HL-60 (cell line): ENCODE data around the gene NUP35.

Source experiments
- DNase-seq, 2 experiments: peaks; one replicate each; pipeline ENCODE4 v3.0.0-alpha.2; 2010 to 2020; ENCODE audit warnings: low read depth in 1 of 2, low spot score in 1 of 2
- H3K27ac ChIP-seq: fragments of 250-450 bp; sonication (Bioruptor Pico); replicated peaks from 2 replicates; pipeline ENCODE4 v1.5.1; 2020; ENCODE audit warnings: mild to moderate bottlenecking, moderate library complexity
- H3K27me3 ChIP-seq: fragments of 250-450 bp; sonication (Bioruptor Pico); 2 replicates; pipeline ENCODE4 v1.5.1; 2021; ENCODE audit warnings: mild to moderate bottlenecking, moderate library complexity; ENCODE audit not compliant: insufficient read depth, poor library complexity, severe bottlenecking
- H3K4me3 ChIP-seq: replicated peaks from 2 replicates; pipeline ENCODE4 v1.5.1; 2011; ENCODE audit warnings: mild to moderate bottlenecking, control low read depth, low read length; ENCODE audit not compliant: insufficient read depth
- GABPA ChIP-seq: IDR thresholded peaks from 2 replicates; pipeline ENCODE4 v1.6.1; 2012; ENCODE audit warnings: low read depth
- POLR2AphosphoS5 ChIP-seq: IDR thresholded peaks from 2 replicates; pipeline ENCODE4 v1.6.1; 2012; ENCODE audit warnings: low read depth
- REST ChIP-seq: IDR thresholded peaks from 2 replicates; pipeline ENCODE4 v1.6.1; 2012; ENCODE audit warnings: low read depth; ENCODE audit not compliant: insufficient replicate concordance
- SPI1 ChIP-seq: IDR thresholded peaks from 2 replicates; pipeline ENCODE4 v1.6.1; 2012; ENCODE audit warnings: low read depth, mild to moderate bottlenecking, borderline replicate concordance
- long read RNA-seq: library from polyadenylated mRNA; unstranded; transcript quantifications from one replicate; pipeline ENCODE4 v2.0.0, GENCODE V29; 2020
- TF ChIP-seq, protein P1 (sequence below): IDR thresholded peaks from one replicate; pipeline ENCODE4 v1.5.1; 2011; ENCODE audit warnings: low read length, control low read depth, inconsistent platforms; ENCODE audit not compliant: insufficient read depth

NUP35 gene, protein sequence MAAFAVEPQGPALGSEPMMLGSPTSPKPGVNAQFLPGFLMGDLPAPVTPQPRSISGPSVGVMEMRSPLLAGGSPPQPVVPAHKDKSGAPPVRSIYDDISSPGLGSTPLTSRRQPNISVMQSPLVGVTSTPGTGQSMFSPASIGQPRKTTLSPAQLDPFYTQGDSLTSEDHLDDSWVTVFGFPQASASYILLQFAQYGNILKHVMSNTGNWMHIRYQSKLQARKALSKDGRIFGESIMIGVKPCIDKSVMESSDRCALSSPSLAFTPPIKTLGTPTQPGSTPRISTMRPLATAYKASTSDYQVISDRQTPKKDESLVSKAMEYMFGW
- long read RNA-seq, transcript NUP35-201 (9 exons, 1,633 nt), result major isoform, 48 of 59 reads
- long read RNA-seq, partial matches to known transcripts, result 1 of 59 reads
- long read RNA-seq, other reads (novel, unspliced or antisense), result 7 of 59 reads

DNA sequence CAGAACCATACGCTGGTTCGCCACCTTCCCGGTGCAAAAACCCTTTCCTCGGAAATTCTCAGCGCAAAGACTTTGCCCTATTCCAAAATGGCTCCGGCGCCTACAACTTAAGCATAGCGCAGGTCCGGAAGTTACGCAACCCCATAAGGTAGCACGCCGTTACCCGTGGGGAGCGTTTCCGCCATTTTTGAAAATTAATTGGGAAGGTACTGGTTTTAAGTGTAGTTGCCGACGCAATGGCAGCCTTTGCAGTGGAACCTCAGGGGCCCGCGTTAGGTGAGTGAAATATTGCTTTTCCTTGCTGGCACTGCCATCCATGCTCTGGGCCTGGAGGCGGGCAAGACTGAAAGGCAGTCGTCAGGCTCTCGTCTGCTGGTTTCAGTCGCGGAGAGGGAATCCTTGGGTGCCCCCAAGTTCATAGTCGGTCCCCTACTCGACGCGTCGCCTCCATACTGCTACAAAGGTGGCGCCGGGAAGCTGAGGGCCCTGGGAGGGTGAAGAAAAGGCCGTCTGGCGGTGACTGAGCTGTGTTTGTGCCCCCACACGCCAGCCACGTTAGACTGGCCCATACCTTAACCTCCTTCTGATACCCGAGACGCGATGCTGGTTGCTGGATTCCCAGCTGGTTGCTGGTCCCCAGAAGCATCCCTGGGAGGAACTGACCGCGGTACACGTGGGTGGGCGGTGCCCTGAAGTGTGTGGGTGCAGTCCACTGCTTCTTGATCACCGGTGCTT, at the start of gene NUP35:
Gene NUP35, plus strand, starts transcription at position 222 of the 735 bp plus-strand sequence. Its CDS starts 15 bp downstream, at position 237.
- DNase-seq, result peak; percentile 84 to 86
- no peaks in the 10 kb centered on the region for H3K27me3 ChIP-seq
- peak within 1 kb of the TSS; percentile 87 for H3K4me3 ChIP-seq
- TF ChIP-seq POLR2AphosphoS5 (peak; percentile 42; the same call in 1 of the 2 replicates), REST (peak; percentile 31), SPI1 (peak; percentile 82), GABPA (peak; percentile 92)
- TF ChIP-seq, protein P1, sequence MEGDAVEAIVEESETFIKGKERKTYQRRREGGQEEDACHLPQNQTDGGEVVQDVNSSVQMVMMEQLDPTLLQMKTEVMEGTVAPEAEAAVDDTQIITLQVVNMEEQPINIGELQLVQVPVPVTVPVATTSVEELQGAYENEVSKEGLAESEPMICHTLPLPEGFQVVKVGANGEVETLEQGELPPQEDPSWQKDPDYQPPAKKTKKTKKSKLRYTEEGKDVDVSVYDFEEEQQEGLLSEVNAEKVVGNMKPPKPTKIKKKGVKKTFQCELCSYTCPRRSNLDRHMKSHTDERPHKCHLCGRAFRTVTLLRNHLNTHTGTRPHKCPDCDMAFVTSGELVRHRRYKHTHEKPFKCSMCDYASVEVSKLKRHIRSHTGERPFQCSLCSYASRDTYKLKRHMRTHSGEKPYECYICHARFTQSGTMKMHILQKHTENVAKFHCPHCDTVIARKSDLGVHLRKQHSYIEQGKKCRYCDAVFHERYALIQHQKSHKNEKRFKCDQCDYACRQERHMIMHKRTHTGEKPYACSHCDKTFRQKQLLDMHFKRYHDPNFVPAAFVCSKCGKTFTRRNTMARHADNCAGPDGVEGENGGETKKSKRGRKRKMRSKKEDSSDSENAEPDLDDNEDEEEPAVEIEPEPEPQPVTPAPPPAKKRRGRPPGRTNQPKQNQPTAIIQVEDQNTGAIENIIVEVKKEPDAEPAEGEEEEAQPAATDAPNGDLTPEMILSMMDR, result no peak
- peak within 1 kb of the TSS; percentile 91 for H3K27ac ChIP-seq

DNA sequence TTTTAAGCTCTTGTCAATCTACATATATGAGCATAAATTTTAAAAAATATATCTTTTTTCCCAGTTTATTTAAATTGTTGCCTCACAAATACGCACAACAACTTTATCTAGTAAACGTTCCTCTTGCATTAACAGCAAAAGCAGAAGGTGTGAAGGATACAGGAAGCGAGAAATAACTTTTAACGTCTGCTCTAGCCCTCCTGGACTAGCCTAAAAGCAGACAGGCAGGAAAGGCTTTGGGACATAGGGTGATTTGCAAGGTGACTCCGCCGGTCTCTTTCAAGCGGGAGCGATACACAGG, 46.1 kb upstream of the NUP35 start:
- peaks cover 6% of the 10 kb centered on the region for H3K27me3 ChIP-seq

More for the DNA sequence above, 46.1 kb upstream of the NUP35 start:
- H3K27ac ChIP-seq, result no peak overlapping the region
- no peak for TF ChIP-seq GABPA
- TF ChIP-seq SPI1, result no peak
- TF ChIP-seq REST, result no peak
- no peak for TF ChIP-seq POLR2AphosphoS5
- TF ChIP-seq, protein P1, result no peak
- no peak for DNase-seq
- peak overlapping the region; percentile 72 for H3K4me3 ChIP-seq
